ENCODE measurements around the gene MYO1G. TPM values are rescaled to one million over a fixed set of nuclear protein-coding genes. Genes with fewer than 3 reads are reported as not detected.

Gene MYO1G
- total and polyA plus RNA-seq, 9 of the 15 experiments (the other 6 are each of a cell fraction or from before 2014, with no cell fraction given) = 0.03 to 0.62 (median 0.13) TPM; not detected in 1

- TF ChIP-seq ZNF592 (IDR thresholded peaks at IDR 0.05) (peak; percentile 87), IRF2 (CRISPR knock-in tag; IDR thresholded peaks at IDR 0.05) (no peak), ZNF282 (CRISPR knock-in tag; IDR thresholded peaks at IDR 0.05) (no peak), ZBED1 (IDR thresholded peaks at IDR 0.05) (0 out of 2 replicates have a peak, but pooled peaks have one; percentile 14), AFF4 (CRISPR knock-in tag; IDR thresholded peaks at IDR 0.05) (peak; percentile 64; the same call in 1 of the 2 replicates), POLR2G (IDR thresholded peaks at IDR 0.05; ENCODE audit: low read depth, low read length) (peak; percentile 100), SMAD1 (IDR thresholded peaks at IDR 0.05; ENCODE audit: low read depth, low read length, partially characterized antibody) (peak; percentile 92), ESRRA (IDR thresholded peaks at IDR 0.05; ENCODE audit: borderline replicate concordance, low read depth) (peak; percentile 69), PHF8 (IDR thresholded peaks at IDR 0.05; ENCODE audit: borderline replicate concordance, low read length) (peak; percentile 99), VEZF1 (CRISPR knock-in tag; IDR thresholded peaks at IDR 0.05) (peak; percentile 61), THAP7 (CRISPR knock-in tag; IDR thresholded peaks at IDR 0.05) (peak; percentile 68; the same call in 1 of the 2 replicates), ZFX (CRISPR knock-in tag; IDR thresholded peaks at IDR 0.05) (peak; percentile 97), KDM2B (CRISPR knock-in tag; IDR thresholded peaks at IDR 0.05) (peak; percentile 49; the same call in 1 of the 2 replicates), FOS (IDR thresholded peaks at IDR 0.05; ENCODE audit: extremely low read depth, insufficient read length) (no peak), E2F3 (CRISPR knock-in tag; IDR thresholded peaks at IDR 0.05) (peak; percentile 39; the same call in 1 of the 2 replicates), PTRF (tag; IDR thresholded peaks at IDR 0.05) (no peak), BCL6 (CRISPR knock-in tag; IDR thresholded peaks at IDR 0.05) (no peak)
Measured at GRCh38 chr7:44986218-44987053, 7.6 kb upstream of the MYO1G start (continued).
